AG10803 (cell line): ENCODE measurements around the gene IGSF10.

ENCODE experiments used
- DNase-seq: peaks from one replicate; pipeline ENCODE4 v3.0.0; 2010; ENCODE audit warnings: low read depth
- H3K4me3 ChIP-seq: 2 replicates; pipeline ENCODE4 v1.5.1; 2011; ENCODE audit warnings: mild to moderate bottlenecking, low read length, control low read depth
- TF ChIP-seq, protein P1 (sequence below): conservative IDR thresholded peaks from 2 replicates; pipeline ENCODE4 v1.5.1; 2011; ENCODE audit warnings: mild to moderate bottlenecking, low read length, control low read depth, inconsistent platforms

Gene IGSF10

GRCh38 chr3:151423091-151423490, 37.8 kb downstream of the IGSF10 start:
- no peak overlapping the region for H3K4me3 ChIP-seq
- TF ChIP-seq, protein P1, sequence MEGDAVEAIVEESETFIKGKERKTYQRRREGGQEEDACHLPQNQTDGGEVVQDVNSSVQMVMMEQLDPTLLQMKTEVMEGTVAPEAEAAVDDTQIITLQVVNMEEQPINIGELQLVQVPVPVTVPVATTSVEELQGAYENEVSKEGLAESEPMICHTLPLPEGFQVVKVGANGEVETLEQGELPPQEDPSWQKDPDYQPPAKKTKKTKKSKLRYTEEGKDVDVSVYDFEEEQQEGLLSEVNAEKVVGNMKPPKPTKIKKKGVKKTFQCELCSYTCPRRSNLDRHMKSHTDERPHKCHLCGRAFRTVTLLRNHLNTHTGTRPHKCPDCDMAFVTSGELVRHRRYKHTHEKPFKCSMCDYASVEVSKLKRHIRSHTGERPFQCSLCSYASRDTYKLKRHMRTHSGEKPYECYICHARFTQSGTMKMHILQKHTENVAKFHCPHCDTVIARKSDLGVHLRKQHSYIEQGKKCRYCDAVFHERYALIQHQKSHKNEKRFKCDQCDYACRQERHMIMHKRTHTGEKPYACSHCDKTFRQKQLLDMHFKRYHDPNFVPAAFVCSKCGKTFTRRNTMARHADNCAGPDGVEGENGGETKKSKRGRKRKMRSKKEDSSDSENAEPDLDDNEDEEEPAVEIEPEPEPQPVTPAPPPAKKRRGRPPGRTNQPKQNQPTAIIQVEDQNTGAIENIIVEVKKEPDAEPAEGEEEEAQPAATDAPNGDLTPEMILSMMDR, result no peak
- no peak for DNase-seq

DNA sequence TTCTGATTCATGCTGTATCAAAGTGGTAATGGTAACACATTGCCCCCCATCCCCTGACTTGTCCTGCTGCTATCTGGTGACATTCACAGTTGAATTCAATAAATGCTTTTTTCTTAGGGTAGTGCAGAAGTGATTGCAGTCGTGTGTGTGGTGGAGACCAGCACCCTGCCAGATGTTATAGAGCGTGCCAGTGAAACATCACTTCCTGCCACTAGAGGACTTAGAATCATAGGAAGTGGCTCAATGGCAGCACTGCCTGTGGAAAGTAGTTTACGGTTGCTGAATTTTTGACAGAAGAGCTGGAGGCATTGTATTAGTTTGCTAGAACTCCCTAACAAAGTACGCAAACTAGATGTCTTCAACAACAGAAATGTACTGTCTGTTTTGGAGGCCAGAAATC, 38.9 kb downstream of the IGSF10 start:
- H3K4me3 ChIP-seq, result no peak overlapping the region
- no peak for DNase-seq
- TF ChIP-seq, protein P1, result no peak

DNA sequence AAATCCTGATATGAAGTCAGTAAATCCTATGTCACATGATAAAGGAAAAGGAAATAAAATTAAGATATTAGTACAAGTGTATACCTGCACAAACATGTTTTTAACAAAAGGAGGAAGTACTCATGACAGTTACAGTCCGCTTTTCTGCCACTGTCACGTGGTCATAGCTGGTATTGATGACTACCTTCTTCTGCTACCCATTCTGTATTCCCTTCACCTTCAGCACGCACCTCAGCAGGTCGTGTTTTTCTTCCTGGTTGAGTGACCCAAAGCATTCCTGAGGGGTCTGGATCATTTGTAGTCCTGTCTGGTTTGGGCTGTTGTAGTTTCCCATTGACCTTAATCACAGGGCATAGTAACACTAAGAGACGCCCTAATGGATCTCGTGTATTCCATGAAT, 41.1 kb downstream of the IGSF10 start:
- no peak for DNase-seq
- TF ChIP-seq, protein P1, result no peak
- no peak overlapping the region for H3K4me3 ChIP-seq

- no peak for DNase-seq
- TF ChIP-seq, protein P1, result no peak
- H3K4me3 ChIP-seq, result no peak overlapping the region
Measured at GRCh38 chr3:151415289-151415688, 45.6 kb downstream of the IGSF10 start.

DNA sequence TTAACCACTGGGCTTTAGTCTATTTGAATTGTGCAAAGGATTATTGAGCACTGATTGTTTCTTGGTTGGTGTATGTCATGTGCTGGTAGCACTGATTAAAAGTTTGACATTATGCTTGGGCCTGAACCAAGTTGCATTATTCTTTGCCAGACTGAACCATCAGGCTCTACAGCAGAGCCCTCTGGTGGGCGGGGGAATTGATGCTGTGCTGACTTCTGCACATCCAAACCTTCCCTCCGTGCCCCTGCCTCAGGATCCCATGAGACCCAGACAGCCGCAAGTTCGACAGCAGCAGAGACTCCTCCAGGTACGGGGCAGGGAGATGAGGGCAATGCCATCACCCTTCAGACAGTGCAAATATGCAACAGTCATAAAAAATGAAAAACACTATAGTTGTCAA, 47.9 kb downstream of the IGSF10 start:
- no peak for DNase-seq
- H3K4me3 ChIP-seq, result no peak overlapping the region
- TF ChIP-seq, protein P1, result no peak
